B cell (primary cell): ENCODE measurements around the gene HOXB3.

Source experiments
- CTCF ChIP-seq: fragments of 200-600 bp; IDR thresholded peaks from one replicate; pipeline ENCODE4 v1.8.0; 2022; ENCODE audit warnings: antibody characterized with exemption, mild to moderate bottlenecking
- EZH2 ChIP-seq: IDR thresholded peaks from 2 replicates; pipeline ENCODE4 v1.6.1; 2012; ENCODE audit warnings: borderline replicate concordance, low read depth, mild to moderate bottlenecking, moderate library complexity, low read length; ENCODE audit not compliant: insufficient read depth, poor library complexity, severe bottlenecking

DNA sequence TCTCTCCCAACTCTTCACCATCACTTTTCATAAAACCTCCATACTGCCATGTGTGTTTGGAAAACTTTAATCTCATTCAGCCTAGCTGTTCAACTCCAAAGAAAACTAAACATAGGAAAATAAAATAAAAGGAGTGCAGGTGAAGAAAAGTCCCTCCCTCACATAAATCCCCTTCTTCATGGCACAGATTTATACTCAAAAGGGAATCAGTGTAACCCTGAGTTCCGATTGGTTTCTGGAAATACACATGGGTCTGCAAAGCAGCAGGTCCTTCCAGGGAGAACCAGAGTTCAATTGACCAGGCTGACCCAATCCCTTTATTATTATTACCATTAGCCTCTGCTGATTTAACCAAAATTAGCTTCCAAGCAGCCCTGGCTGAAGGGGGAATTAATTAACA is 36.2 kb downstream of the HOXB3 start:
- TF ChIP-seq CTCF (no peak), EZH2 (no peak)
